ENCODE measurements around the gene SORCS2. TPM values are rescaled to one million over a fixed set of nuclear protein-coding genes. Genes with fewer than 3 reads are reported as not detected.

Gene SORCS2
- total RNA-seq, 1 experiment from 2014 or later, result not detected

GRCh38 chr4:7757501-7758471 is 565.4 kb downstream of the SORCS2 start:
- in situ Hi-C loops (cut with HindIII; ENCODE audit: low sequenced_read_pairs), result no loop called here

DNA sequence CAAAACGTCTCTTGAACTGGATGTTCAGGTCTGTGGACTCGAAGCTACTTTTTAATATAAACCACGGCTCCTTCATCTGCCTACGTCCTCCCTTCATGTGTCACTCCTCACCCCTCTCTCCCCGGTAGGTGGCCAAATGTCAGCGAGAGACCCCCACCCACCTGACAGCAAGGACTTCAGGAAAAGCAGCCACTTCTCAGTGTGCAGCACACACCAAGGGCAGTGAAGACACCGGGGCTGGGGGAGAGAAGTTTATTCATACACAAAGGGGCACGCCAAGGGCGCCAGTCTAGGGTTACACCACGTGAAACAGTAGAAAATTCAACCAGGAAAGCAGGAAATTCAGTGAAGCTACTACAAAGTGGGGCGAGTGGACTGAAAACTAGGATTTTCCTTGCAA is 566.1 kb downstream of the SORCS2 start:
- no peak for DNase-seq (ENCODE audit: low spot score)
- in situ Hi-C loops (cut with HindIII; ENCODE audit: low sequenced_read_pairs), result no loop called here

More at GRCh38 chr4:7757501-7758471, 565.4 kb downstream of the SORCS2 start:
- DNase-seq (ENCODE audit: low spot score), result no peak

DNA sequence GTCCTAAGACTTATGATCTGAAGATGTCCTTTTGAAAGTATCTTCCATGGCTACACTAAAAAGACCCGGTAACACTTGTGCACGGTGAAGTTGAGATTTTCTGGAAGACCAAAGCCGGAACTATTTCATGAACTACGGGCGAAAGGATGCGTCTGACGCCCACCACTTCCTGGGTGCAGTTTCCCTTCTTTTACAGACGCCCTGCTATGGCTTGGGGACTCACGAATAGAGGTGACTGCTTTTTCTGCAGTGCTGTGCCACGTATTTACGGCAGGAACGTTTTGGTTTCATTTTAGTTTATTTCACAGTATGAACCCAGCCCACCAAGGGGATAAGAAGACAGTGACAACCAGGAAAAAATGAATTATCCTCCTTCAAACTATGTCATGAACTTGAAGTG is 566.9 kb downstream of the SORCS2 start:
- in situ Hi-C loops (cut with HindIII; ENCODE audit: low sequenced_read_pairs), result no loop called here
- DNase-seq (ENCODE audit: low spot score), result no peak

DNA sequence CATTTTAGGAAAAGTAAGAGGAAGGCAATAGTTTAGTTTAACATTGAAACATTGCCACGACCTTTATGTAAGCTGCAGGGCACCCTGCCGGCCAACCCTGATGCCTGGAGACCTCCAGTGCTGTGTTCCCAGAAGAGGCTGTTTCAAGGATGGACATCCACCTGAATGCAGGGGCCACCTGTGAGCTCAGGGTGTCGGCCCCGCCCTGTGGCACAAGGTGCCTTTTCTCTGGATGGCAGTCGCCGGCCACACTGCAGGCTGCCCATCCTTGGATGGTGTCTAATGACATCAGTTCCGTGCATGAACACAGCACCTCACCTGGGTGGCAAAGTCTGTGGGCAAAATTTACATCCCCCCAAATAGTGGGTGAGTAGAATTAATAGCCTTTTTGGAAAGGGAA is 567.3 kb downstream of the SORCS2 start:
- no peak for DNase-seq (ENCODE audit: low spot score)
- in situ Hi-C loops (cut with HindIII; ENCODE audit: low sequenced_read_pairs), result no loop called here

DNA sequence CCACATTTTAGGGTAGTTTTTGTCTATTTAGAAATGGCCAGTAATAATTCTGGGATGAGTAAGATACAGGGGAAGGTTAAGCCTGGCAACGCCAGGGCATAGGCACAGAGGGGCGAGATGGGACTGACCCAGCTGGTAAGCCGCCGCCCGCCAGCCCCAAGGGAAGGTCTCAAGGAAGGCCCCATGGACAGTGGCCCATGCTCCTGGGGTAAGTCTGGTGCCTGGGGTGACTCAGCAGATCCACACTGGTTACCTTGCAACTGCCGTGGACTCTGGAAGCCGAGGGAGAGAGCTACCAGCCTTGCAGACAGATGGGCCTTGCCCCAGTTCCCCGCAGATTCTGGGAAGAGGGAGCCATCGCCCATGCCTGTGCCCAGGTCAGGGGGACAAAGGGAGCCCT is 567.9 kb downstream of the SORCS2 start:
- in situ Hi-C loops (cut with HindIII; ENCODE audit: low sequenced_read_pairs), result no loop called here
- no peak for DNase-seq (ENCODE audit: low spot score)

DNA sequence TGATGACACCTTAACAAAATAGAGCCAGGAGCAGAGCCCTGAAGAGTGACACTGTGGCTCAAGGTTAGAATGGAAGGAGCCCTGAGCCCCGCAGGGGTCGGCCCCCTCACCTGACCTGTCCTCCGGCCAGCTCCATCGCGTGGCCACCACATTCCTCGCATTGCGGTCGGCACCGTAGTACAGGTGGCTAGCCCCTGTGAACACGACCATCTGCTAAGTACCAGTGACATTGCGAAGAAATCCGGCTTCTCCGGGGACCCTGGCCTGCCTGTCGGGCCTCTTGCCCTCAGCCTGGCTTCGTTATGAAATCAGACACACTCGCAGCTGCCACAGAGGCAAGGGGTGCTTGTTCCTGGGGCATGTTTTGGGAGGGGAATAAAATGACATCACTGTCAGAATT is 568.4 kb downstream of the SORCS2 start:
- in situ Hi-C loops (cut with HindIII; ENCODE audit: low sequenced_read_pairs), result no loop called here

GRCh38 chr4:7761312-7761711 is 569.0 kb downstream of the SORCS2 start:
- in situ Hi-C loops (cut with HindIII; ENCODE audit: low sequenced_read_pairs), result no loop called here
- DNase-seq (ENCODE audit: low spot score), result no peak

More for the DNA sequence above, 568.4 kb downstream of the SORCS2 start:
- no peak for DNase-seq (ENCODE audit: low spot score)

GRCh38 chr4:7761720-7762119 is 569.4 kb downstream of the SORCS2 start:
- peak; percentile 50 for DNase-seq (ENCODE audit: low spot score)
- in situ Hi-C loops (cut with HindIII; ENCODE audit: low sequenced_read_pairs), result no loop called here

DNA sequence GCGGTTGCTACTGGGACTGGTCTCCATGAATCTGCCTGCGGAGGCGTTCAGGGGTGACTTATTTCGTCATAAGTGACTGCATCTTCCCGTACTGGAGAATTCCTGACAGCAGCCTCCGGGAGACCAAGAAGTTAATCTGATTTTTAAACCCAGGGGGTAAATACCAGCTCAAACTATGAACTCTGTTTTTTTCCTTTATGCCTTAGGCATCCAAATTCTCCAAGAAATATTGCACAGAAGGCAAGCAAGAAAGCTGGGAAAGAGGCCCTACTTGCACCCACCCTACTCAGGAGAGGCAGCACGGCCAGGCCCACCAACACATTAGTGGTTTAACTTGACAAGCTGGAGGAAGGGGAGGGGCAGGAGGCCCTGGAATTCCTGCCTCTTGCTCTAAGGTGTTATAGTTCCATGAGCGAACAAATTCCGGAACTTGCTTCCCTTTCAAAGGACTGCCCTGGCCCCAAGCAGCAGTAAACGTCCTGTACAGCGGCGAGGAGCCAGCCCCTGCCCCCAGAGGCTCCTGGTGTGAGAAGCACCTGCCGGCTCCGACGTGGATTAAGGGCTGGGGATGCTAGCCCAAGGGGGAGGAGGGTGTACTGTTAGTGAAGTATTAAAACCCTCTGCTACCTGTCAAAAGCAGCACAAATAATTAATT is 570.2 kb downstream of the SORCS2 start:
- no peak for DNase-seq (ENCODE audit: low spot score)
- in situ Hi-C loops (cut with HindIII; ENCODE audit: low sequenced_read_pairs), result no loop called here

GRCh38 chr4:7763106-7763505 is 570.8 kb downstream of the SORCS2 start:
- in situ Hi-C loops (cut with HindIII; ENCODE audit: low sequenced_read_pairs), result no loop called here
- no peak for DNase-seq (ENCODE audit: low spot score)

GRCh38 chr4:7763788-7764187 is 571.5 kb downstream of the SORCS2 start:
- in situ Hi-C loops (cut with HindIII; ENCODE audit: low sequenced_read_pairs), result no loop called here
- no peak for DNase-seq (ENCODE audit: low spot score)

DNA sequence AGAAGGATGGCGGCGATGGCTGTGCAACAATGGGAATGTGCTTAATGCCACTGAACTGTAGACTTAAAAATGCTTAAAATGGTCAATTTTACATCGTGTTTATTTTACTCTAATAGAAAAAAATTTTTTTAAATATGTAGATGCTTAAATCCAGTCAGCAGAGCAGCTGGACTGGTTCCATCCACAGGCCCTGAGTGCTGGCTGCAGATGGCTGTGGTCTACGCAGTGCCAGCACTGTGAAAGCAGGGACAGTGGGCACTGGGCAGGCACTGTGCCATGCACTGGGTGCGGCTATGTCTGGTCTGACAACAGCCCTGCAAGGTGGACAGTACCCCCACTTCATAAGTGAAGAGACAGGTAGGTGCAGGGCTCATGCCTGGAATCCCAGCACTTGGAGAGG is 572.1 kb downstream of the SORCS2 start:
- DNase-seq (ENCODE audit: low spot score), result no peak
- in situ Hi-C loops (cut with HindIII; ENCODE audit: low sequenced_read_pairs), result no loop called here

- in situ Hi-C loops (cut with HindIII; ENCODE audit: low sequenced_read_pairs), result no loop called here
Observed at GRCh38 chr4:7765666-7766065, 573.3 kb downstream of the SORCS2 start.

DNA sequence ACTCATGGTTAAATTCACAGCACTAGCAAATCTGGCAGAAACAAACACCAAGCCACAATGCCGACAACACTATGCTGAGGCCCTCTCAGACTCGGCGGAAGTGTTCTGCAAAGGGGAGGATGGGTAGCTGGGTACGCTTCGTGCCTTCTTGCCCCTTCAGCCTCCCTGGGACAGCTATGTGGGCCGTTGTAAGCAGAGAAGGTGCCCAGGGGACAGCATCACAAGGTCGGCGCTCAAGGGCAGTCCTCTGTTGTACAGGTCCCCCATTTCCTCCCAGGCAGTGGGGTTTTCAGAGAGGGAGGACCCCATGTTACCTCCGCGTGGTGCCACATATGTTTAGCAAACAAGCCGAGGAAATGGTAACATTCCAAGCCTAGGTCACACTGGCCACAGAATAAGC is 573.7 kb downstream of the SORCS2 start:
- DNase-seq (ENCODE audit: low spot score), result no peak
- in situ Hi-C loops (cut with HindIII; ENCODE audit: low sequenced_read_pairs), result no loop called here

More at GRCh38 chr4:7765666-7766065, 573.3 kb downstream of the SORCS2 start:
- DNase-seq (ENCODE audit: low spot score), result no peak

DNA sequence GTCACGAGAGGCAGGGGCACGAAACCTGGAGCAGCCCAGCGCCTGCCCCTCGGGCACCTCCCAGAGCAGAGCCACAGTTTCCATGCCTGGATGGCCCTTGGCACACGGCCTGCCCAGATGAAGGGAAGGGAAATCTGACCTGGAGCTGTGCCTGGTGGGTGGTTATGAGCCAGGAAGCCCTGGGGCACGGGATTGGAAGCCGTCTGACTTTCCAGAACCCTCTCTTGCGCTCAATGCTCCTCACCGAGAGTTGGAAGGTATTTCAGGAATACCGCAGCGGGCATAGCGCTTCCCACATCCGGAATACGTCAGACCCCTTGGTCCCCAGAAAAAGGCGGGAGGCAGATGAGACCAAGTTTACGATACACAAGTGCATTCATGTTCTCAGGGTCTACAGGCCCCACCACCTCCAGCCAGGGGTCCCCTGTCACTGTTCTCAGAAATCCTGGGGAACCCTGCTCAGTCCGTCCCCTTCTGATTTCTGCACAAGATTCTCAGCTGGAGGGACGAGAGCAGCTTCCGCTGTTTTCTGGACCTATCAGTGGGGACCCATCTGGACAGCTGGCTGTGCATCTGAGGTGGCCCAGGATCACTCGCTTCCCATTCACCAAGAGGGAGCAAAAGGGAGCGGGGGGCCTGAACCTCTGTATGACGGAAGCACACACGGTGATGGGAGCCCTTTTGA is 574.5 kb downstream of the SORCS2 start:
- in situ Hi-C loops (cut with HindIII; ENCODE audit: low sequenced_read_pairs), result no loop called here
- DNase-seq (ENCODE audit: low spot score), result peak; percentile 65

GRCh38 chr4:7767526-7767925 is 575.2 kb downstream of the SORCS2 start:
- no peak for DNase-seq (ENCODE audit: low spot score)
- in situ Hi-C loops (cut with HindIII; ENCODE audit: low sequenced_read_pairs), result no loop called here

- in situ Hi-C loops (cut with HindIII; ENCODE audit: low sequenced_read_pairs), result no loop called here
- DNase-seq (ENCODE audit: low spot score), result no peak
Observed at GRCh38 chr4:7767966-7768365, 575.6 kb downstream of the SORCS2 start.

DNA sequence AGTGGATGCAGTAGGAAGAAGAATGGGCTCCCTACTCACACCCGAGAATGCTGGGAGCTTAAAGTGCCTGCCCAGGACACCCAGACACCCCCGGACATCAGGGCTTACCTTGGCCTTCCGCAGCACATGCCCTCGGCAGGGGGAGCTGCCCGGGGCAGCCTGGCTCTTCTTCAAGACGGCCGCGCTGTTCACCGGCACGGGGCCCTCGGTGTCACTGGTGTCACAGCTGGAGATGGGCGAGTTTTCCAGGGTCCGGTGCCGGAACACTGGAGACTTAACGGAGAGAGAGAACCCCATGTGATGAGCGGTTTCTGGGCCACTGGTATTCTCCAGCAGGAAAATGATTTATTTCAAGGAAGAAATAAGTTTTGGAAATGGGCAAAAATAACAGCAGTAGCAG is 576.4 kb downstream of the SORCS2 start:
- no peak for DNase-seq (ENCODE audit: low spot score)
- in situ Hi-C loops (cut with HindIII; ENCODE audit: low sequenced_read_pairs), result no loop called here

- DNase-seq (ENCODE audit: low spot score), result peak; percentile 25
- in situ Hi-C loops (cut with HindIII; ENCODE audit: low sequenced_read_pairs), result no loop called here
Observed at GRCh38 chr4:7769396-7770223, 577.3 kb downstream of the SORCS2 start.

All from G401 (cell line).